NCI-H128 (cell line): ENCODE measurements around the gene PRELID2.
"Not testable (repeated sequence)": the region's sequence is repeated elsewhere in the genome, so short reads cannot be mapped to it uniquely, and the experiment has no call there.

Experiments
- DNase-seq: peaks from one replicate; lab custom pipeline; 2025; ENCODE audit not compliant: unreplicated experiment; lab: John Stamatoyannopoulos, UW

Gene PRELID2

GRCh38 chr5:145840458-145841132 is 5.5 kb upstream of the PRELID2 start:
- DNase-seq, result no peak

DNA sequence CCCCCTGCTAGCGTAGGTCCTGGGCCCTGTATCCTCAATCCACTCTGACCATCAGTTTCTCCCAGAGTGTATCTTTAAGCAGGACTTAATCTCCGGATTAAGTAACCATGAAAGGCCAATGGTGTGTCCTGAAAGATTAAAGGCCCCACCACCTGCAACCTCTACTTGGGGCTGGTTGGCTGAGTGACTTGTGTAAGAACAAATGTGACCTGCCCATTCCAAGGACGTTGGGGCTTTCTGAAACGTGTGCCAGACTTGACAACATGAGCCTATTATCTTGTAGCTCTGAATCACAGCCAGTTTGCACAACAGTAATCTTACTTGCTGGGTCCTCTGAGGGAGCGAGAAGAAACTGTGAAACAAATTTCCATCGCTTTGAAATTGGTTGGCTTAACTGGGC is 3.1 kb upstream of the PRELID2 start:
- no peak for DNase-seq

GRCh38 chr5:145836241-145836640 is 1.1 kb upstream of the PRELID2 start:
- not testable (repeated sequence) for DNase-seq

- no peak for DNase-seq
These were observed 702 bp upstream of the PRELID2 start for GRCh38 chr5:145835848-145836239.

- DNase-seq, result no peak
These were observed 607 bp downstream of the PRELID2 start for GRCh38 chr5:145834554-145834916.

DNA sequence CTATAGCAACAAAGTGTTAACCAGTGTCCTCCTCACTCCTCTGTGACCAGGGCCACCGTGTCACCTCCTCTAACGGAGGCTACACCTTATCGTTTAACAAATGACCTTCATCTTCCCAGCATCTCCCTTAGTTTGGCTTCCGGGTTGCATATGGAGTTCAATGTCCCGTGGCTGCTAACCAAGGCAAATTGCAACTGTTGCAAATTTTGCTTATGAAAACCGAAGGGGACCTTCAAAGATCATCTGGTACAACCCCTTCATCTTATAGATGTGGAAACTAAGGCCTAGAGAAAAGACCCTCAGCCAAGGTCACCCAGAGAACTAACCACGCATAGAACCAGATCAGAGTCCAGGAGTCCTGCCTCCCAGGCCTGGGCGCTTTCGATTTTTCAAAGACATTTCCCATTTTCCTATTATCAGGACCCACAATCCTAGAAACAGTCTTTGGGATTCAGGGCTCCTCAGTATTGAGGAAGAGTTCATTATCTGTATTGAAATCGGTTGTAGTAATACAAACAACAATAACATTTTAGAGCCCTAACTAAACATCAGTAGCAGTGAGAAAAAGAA is 1.4 kb downstream of the PRELID2 start:
- DNase-seq, result no peak

DNA sequence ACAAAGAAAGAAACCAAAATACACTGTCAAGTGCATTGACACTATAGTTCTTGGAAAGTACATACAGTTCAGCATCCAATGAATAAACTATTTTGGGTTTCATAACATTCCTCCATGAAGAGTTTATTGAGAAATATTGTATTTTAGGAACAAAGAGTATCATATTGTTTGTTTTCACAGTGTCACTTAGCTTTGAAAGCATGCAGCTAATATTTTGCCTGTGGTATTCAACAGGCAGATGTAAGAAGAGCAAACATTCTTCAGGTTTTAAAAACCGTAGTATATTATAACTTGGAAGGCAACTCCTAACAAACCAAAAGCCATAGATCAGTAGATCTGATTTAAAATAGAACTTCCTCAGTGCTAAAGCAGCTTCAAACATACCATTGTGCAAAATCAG is 4.5 kb downstream of the PRELID2 start:
- DNase-seq, result no peak

DNA sequence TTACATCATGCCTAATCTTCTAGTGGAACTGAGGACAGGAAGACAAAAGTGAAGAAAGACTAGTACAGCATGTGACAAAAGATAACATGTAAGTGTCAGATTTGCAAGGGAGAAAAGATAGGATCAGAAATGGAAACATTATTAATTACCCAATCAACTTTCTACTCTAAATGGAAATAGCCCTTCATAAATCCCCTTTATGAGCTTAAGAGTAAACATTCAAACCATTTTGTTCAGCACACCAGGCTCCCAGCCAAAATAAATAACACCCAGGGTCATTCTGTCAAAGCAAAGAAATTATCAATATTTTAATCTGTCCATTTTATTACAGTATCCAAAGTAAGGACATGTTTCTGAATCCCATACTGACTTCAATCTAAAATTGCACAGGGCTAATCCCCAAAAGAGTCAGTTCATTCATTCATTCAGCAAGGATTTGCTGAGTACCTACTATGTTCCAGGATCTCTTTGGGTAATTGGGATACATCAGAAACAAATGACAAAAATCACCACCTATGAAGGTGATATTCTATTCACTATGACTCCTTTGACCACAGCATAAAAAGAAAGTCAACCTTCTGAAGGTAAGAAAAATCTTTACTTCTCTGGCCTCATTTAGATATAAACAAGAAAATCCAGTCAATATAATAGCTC is 5.3 kb downstream of the PRELID2 start:
- no peak for DNase-seq

GRCh38 chr5:145826895-145827674 is 8.1 kb downstream of the PRELID2 start:
- DNase-seq, result no peak

DNA sequence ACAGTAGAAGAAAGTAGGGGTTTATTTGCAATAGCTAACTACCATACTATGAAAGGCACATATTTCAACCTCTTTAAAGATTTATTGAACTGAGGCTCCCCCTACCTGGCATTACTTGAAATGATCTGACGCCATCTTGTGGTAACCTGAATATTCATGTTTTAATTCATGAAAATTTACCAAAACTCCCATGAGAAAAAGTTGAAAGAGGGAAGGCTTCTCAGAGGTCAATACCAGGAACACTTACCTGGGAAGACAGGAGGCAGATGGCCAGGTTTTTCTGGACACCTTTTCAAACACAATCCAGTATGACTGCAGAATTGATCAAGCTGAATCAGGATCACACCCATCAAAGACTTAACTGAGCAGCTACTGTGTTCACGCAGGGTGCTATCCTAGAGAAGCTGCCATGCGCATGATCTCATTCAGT is 9.4 kb downstream of the PRELID2 start:
- no peak for DNase-seq

DNA sequence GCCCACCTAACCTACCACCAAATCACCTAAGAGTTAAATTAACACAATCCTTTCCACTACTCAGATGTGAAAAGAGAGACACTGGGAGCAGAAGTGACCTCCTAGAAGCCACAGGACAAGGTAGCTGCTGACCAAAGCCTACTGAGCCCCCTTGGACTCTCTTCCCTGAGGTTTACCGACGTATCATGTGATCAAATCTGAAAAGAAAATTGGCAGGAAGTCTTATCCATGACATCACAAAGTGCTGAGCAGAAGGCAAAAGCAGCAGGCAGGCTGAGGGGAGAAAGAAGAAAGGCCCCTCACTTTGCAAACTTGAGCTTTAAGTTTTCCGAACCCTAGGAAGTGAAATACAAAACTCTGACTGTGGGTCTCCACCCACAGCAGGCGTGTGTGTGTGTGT is 11.1 kb downstream of the PRELID2 start:
- no peak for DNase-seq

DNA sequence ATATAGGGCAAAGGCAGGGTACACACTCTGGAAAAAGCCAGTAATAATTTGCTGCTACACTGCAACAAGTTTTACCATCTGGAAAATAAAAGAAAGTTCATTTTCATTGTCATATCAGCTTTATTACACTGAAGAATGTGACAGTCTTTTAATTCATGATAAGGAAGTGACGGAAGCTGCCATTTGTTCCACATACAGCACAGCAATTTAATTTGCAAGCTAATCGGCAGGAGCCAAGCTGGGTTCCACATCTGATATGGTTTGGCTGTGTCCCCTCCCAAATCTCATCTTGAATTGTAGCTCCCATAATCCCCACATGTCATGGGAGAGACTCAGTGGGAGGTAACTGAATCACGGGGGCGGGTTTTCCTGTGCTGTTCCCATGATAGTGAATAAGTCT is 16.5 kb downstream of the PRELID2 start:
- DNase-seq, result no peak

DNA sequence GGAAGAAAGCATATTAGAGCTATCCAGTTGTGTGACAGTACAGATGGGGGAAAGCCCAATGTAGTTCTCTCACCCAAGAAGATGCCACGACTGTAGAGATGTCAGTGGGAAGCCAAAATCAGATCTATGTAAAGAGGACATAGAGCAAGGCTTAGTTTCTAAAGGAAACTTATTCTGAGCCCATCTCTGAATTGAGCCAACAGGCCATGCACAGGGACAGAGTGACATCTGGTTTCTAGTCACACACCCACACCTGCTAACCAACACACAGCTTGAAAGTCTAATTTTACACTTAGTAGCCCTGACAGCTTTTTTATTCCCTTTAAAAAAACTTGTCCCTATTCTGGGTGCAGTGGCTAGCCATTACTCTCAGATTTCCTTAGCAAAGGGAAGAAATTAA is 22.3 kb downstream of the PRELID2 start:
- no peak for DNase-seq

DNA sequence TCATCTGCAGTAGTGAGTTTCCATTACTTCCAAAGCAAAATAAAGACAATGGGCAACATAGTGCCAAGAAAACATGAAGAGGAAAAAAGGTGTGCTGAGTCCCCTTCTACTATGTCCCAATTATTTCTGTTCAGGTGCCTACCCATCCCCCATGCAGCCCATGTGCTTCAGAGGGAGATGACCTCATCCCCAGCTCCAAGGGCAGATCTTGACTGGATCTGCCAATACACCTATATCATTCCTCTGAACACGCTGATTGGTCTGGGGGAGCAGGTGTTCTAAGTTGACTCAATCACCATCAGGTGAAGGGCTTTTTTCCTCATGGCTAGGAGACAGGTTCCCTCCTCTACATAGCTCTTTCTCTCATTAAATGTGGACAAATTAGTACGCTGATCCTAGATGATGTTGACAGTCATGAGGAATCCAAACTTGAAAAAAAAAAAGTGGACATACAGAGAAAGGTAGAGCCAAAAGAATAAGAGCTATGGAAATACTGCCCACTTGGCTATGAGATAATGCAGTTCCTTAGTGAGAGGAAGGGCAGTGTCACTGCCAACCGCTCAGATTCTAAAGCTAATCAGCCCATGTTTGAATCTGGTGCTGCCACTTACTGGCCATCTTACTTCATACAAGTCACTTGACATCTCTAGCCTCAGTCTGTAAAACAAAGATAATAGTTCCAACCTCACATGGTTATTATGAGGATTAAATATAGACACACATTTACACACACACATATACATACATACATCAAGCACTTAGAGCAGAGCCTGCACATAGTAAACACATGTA is 23.1 kb downstream of the PRELID2 start:
- no peak for DNase-seq

DNA sequence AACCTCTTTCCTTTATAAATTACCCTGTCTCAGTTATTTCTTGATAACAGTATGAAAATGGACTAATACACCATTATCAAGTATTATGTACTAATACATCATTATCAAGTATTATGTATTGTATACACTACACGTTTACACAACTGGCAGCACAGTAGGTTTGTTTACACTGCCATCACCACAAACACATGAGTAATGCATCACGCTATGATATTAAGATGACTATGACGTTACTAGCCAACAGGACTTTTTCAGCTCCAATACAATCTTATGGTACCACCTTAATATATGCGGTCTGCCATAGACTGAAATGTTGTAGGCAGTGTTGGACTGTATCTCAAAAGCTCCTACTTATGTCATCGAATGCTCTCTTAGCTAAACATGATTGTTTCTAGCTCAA is 28.2 kb downstream of the PRELID2 start:
- no peak for DNase-seq

DNA sequence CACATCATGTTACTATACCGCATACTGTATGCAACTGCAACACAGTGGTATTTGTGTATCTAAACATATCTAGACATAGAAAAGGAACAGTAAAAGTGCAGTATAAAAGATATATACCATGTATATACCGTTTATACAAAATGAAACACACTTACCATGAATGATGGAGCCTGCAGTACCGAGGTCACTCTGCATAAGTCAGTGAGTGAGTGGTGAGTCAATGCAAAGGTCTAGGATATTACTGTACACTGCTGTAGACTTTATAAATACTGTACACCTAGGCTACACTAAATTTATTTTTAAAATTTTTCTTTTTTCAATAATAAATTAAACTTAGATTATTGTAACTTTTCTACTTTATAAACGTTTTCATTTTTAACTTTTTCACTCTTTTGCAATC is 29.3 kb downstream of the PRELID2 start:
- no peak for DNase-seq

DNA sequence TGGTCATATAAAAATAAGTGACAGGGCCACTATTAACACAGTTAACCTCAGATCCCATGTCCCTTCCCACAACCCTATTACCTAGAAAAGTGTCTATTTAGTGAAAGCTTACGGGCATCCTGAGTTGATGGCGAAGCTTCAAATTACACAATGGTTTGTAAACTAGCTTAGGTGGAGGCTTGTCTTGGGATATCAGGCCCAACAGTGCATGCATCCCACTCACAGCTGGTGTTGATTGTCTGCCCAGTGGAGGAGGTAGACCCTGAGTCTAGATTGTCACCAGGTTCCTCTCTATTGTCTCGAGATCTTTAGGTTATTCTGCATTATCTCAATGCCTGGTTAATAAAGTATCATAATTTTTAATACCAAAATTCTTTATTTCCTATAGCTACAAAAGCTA is 30.4 kb downstream of the PRELID2 start:
- DNase-seq, result no peak

DNA sequence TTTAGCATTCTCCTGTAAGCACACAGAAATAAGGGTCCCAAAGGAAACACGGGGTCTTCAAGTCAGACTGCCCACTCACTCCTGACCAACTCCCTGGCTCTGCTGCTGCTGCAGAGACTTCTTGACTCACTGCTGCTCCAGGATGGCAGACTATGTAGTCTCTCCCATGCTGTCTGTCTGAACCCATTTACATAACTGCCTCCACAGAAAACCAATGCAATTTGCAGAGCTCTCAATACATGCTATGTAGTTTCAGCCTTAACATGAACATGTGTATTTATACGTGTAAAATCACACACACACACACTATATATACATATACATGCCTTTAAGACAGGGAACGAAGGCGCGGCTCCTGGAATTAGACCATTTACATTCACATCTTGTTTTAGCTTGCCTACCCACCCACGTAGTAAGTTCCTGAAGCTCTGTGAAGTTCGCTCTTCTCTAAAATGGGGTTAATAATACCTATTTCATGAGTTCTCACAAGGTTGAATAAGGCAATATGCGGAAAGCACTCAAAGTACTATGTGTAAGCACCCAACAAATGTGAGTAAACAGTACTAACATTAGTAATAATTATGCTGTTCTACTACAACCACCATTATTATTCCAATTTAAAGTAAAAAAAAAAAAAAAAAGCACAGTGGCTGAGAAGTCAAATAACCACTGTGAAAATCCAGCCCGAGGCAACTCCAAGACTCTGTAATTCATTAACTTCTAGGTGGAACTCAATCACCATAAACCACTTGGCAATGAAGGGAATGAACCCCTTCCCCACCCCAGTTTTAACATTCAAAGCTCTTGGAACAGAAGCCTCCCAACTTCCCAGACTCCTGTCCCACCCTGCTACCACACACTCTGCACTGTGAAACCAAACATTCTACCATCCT is 31.8 kb downstream of the PRELID2 start:
- no peak for DNase-seq

- no peak for DNase-seq
These were observed 33.9 kb downstream of the PRELID2 start for GRCh38 chr5:145801195-145801594.

DNA sequence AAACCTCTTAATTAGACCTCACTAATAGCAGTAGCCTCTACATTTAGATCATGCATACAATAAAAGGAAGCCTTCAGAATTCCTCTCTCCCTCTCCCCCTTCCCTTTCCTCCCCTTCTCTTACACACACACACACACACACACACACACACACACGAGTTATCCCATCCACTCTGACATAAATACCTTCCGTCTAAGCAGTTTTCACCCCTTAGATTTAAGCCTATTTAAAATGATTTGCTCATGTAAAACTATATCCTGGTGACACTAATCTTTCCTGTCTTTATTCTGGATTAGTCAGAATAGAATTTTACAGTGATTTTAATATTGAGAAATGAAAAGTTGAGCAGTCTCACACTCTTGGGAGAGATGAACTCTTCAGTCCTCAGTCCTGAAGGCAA is 35.0 kb downstream of the PRELID2 start:
- no peak for DNase-seq
